ENCODE data around the gene NPB. TPM values are rescaled to one million over a fixed set of nuclear protein-coding genes. Genes with fewer than 3 reads are reported as not detected.

The NPB gene
- total RNA-seq, 4 donors from 2014 or later = 0.12 to 0.16 TPM; not detected in 2

DNA sequence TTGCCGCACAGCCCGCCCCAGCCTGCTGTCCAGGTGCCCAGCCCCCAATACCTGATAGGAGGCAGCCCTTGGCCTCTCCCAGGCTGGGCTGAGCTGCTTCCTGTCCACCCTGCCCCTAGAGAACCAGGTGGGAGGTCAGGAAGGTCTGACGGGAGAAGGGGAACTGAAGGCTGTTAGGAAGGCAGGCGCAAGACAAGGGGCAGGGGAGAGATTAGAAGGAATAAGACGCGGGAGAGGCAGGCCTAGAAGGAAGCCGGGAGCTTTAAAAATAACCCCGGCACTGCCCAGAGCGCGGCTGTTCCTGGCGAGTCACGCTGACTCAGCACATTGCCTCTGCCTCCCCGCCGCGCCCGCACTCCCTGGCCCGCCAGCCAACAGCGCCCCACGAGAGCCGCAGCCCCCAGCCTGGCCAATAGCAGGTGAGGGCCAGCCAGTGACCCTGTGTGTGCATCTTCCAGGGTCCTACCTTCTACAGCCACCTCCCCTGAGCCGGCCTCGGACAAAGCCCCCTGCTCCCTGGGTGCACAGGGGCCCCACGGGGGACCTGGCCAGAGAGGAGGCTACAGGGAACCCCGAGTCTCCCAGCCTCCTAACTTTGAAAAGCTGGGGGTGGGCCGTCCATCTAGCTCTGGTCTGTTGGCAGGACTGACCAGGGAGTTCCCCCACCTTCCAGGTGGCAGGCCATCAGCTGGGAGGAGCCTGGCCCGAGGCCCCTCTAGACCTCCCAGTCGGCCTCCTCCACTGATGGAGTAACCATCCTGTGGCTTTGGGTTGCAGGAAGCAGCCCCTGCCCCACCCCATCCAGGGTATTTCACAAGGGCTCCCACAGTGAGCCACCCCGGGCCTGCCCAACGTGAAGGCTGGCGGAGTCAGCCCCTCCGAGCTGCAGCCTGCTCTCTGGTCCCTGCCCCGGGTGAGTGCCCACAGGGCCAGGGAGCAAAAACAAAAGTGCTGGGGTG lies 21.5 kb downstream of the NPB start:
- peaks cover 0 to 86% (median 49%) of the 10 kb centered on the region in 3 donors for H3K4me1 ChIP-seq
- H3K4me3 ChIP-seq = peak overlapping the region in 1 of 2 donors; percentile 42

DNA sequence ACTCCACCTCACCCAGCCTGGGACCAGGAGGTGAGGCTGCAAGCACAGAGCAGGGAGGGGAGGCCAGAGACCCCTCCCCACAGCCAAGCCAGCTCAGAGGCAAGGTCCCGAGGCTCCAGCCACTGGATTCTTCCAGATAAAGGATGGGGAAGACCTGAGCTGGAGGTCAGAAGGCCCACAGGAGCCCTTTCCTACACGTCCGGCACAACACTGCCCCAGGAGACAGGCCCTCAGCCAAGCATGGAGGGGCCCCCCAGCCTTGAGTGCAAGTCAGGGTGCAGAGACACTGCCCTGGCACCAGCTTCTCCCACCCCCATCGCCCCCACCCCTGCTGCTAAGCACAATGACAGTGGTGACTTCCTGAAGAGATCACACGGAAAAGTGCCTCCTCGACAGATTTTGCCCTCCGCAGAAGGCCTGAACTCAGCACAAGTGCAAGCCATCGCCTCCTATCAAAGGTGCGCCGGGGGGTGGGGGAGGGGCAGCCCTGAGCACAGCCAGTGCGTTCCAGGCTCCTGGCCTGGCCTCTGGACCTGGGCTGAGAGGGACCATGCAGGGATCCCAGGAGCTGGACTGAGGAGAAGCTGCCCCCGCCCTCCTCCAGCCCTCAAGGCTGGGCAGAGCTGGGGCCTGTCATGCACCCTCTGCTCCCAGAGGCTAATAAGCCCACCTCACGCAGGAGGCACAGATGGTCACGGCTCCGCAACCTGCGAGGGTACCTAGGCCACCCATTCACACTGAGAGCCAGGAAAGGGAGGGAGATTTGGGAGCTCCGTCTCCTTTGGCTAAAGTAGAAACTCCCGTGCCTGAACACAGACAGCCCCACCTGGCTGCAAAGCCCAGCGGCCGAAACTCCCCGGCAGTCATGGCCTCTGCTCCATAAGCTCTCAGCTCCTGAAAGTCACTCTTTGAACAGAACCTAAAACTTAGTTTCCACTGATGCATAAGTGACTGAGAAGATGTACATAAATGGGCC lies 22.8 kb downstream of the NPB start:
- H3K27ac ChIP-seq = peak overlapping the region in 3 of 4 donors; percentile 71 to 99 (median 98)
- ATAC-seq = no peak
- TF ChIP-seq EP300 (IDR thresholded peaks at IDR 0.05) = no peak
- TF ChIP-seq, protein P1, sequence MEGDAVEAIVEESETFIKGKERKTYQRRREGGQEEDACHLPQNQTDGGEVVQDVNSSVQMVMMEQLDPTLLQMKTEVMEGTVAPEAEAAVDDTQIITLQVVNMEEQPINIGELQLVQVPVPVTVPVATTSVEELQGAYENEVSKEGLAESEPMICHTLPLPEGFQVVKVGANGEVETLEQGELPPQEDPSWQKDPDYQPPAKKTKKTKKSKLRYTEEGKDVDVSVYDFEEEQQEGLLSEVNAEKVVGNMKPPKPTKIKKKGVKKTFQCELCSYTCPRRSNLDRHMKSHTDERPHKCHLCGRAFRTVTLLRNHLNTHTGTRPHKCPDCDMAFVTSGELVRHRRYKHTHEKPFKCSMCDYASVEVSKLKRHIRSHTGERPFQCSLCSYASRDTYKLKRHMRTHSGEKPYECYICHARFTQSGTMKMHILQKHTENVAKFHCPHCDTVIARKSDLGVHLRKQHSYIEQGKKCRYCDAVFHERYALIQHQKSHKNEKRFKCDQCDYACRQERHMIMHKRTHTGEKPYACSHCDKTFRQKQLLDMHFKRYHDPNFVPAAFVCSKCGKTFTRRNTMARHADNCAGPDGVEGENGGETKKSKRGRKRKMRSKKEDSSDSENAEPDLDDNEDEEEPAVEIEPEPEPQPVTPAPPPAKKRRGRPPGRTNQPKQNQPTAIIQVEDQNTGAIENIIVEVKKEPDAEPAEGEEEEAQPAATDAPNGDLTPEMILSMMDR (IDR thresholded peaks at IDR 0.05) = no peak
- TF ChIP-seq POLR2AphosphoS5 (IDR thresholded peaks at IDR 0.05) = no peak
- TF ChIP-seq POLR2A (IDR thresholded peaks at IDR 0.05) = no peak
- H3K4me3 ChIP-seq = peak overlapping the region in 1 of 2 donors; percentile 6
- peaks cover 0 to 78% (median 52%) of the 10 kb centered on the region in 3 donors for H3K4me1 ChIP-seq
- peaks cover 18% of the 10 kb centered on the region for H3K27me3 ChIP-seq
- 87% methylated on average over 4 of the region's 21 CpGs; no CpG with 5 or more reads in 1 of the 2 donors for WGBS, 2 donors (ENCODE audit: low coverage in 1 of 2)
- H3K36me3 ChIP-seq = peaks cover 0 to 27% of the 10 kb centered on the region in 2 donors
- no peaks in the 10 kb centered on the region for H3K9me3 ChIP-seq

More for the DNA sequence above, 21.5 kb downstream of the NPB start:
- Histone ChIP-seq H3K9me3 (no peaks in the 10 kb centered on the region), H3K27ac (peak overlapping the region in 3 of 4 donors; percentile 71 to 99 (median 98)), H3K27me3 (peaks cover 6% of the 10 kb centered on the region), H3K36me3 (peaks cover 0 to 38% of the 10 kb centered on the region in 2 donors)
- ATAC-seq = peak; percentile 17
- WGBS, 2 donors (ENCODE audit: low coverage in 1 of 2) = 0% methylated on average over 7 of the region's 32 CpGs; no CpG with 5 or more reads in 1 of the 2 donors
- TF ChIP-seq POLR2A (IDR thresholded peaks at IDR 0.05) (no peak), EP300 (IDR thresholded peaks at IDR 0.05) (no peak), POLR2AphosphoS5 (IDR thresholded peaks at IDR 0.05) (no peak)
- TF ChIP-seq, protein P1 (IDR thresholded peaks at IDR 0.05) = no peak

DNA sequence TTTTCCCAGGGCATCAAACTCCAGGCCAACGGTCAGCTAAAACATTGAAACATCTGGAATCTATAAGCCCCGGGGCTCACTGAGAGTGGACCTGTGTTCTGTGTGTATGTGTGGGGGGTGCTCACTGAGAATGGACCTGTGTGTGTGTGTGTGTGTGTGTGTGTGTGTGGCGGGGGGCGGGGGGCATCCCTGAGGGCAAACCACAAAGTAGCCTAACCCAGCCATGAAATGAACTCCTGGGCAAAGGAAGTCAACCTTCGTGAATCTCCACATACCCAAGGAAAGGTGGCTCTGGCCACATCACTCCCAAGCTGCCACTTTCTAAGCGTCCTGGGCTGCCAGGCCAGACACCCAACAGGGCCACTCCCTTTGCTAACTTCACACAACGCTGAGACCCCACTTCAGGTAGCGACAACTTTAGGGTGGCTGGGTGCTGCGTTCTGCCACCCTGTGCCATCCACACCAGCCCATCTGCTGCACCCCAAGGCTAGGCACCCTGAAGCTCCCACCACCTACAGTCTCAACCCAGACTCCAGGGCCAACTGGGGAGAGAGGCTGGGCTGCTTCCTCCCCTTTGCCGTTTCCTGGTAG lies 23.9 kb downstream of the NPB start:
- peak overlapping the region; percentile 90 to 99 (median 97) for H3K27ac ChIP-seq
- no peak for ATAC-seq
- H3K27me3 ChIP-seq = peaks cover 18% of the 10 kb centered on the region
- TF ChIP-seq POLR2AphosphoS5 (IDR thresholded peaks at IDR 0.05) = no peak
- no peak for TF ChIP-seq POLR2A (IDR thresholded peaks at IDR 0.05)
- no peak for TF ChIP-seq EP300 (IDR thresholded peaks at IDR 0.05)
- TF ChIP-seq, protein P1 (IDR thresholded peaks at IDR 0.05) = no peak
- peaks cover 0 to 67% (median 52%) of the 10 kb centered on the region in 3 donors for H3K4me1 ChIP-seq
- H3K4me3 ChIP-seq = peak overlapping the region; percentile 93 to 99
- peaks cover 0 to 15% of the 10 kb centered on the region in 2 donors for H3K36me3 ChIP-seq
- WGBS, 2 donors (ENCODE audit: low coverage in 1 of 2) = 58% methylated on average over 6 of the region's 10 CpGs; no CpG with 5 or more reads in 1 of the 2 donors
- H3K9me3 ChIP-seq = no peaks in the 10 kb centered on the region

GRCh38 chr17:81926451-81927151 lies 24.6 kb downstream of the NPB start:
- Histone ChIP-seq H3K27ac (peak overlapping the region; percentile 90 to 99 (median 97)), H3K27me3 (peaks cover 21% of the 10 kb centered on the region), H3K4me1 (peaks cover 0 to 61% (median 52%) of the 10 kb centered on the region in 3 donors), H3K4me3 (peak overlapping the region; percentile 93 to 99), H3K9me3 (no peaks in the 10 kb centered on the region), H3K36me3 (peaks cover 0 to 13% of the 10 kb centered on the region in 2 donors)
- TF ChIP-seq POLR2AphosphoS5 (IDR thresholded peaks at IDR 0.05) (peak; percentile 5), POLR2A (IDR thresholded peaks at IDR 0.05) (no peak), EP300 (IDR thresholded peaks at IDR 0.05) (no peak)
- TF ChIP-seq, protein P1 (IDR thresholded peaks at IDR 0.05) = no peak
- WGBS, 2 donors (ENCODE audit: low coverage in 1 of 2) = 1 to 2% methylated on average over 9 to 14 of the region's 46 CpGs
- peak; percentile 61 for ATAC-seq
